ENCODE data around the gene AARS2.

Gene AARS2

GRCh38 chr6:44292661-44293365, 20.3 kb downstream of the AARS2 start:
- H3K4me1 ChIP-seq (ENCODE audit: control insufficient read depth, insufficient read depth, low read length), result peaks cover 6% of the 10 kb centered on the region
- H3K27ac ChIP-seq (ENCODE audit: insufficient read depth, low read depth, low read length, poor library complexity, severe bottlenecking), result no peak overlapping the region
- no peaks in the 10 kb centered on the region for H3K9me3 ChIP-seq (ENCODE audit: control insufficient read depth, low read length)
- WGBS, 2 experiments, result 89% methylated on average over 4 of the region's 4 CpGs
- H3K27me3 ChIP-seq (ENCODE audit: control insufficient read depth, insufficient read depth, low read length, poor library complexity, severe bottlenecking), result peaks cover 75% of the 10 kb centered on the region
- no peaks in the 10 kb centered on the region for H3K36me3 ChIP-seq (ENCODE audit: control insufficient read depth, insufficient read depth, low read length)
- no peak overlapping the region for H3K4me3 ChIP-seq (ENCODE audit: insufficient read depth, low read depth, low read length)

- no peaks in the 10 kb centered on the region for H3K9me3 ChIP-seq (ENCODE audit: control insufficient read depth, low read length)
- H3K27ac ChIP-seq (ENCODE audit: insufficient read depth, low read depth, low read length, poor library complexity, severe bottlenecking), result no peak overlapping the region
- no peak overlapping the region for H3K4me3 ChIP-seq (ENCODE audit: insufficient read depth, low read depth, low read length)
- peaks cover 4% of the 10 kb centered on the region for H3K4me1 ChIP-seq (ENCODE audit: control insufficient read depth, insufficient read depth, low read length)
- H3K27me3 ChIP-seq (ENCODE audit: control insufficient read depth, insufficient read depth, low read length, poor library complexity, severe bottlenecking), result peaks cover 75% of the 10 kb centered on the region
- WGBS, 2 experiments, result 79 to 80% methylated on average over 4 of the region's 4 CpGs
- no peaks in the 10 kb centered on the region for H3K36me3 ChIP-seq (ENCODE audit: control insufficient read depth, insufficient read depth, low read length)
These were observed 21.3 kb downstream of the AARS2 start for GRCh38 chr6:44291841-44292240.

- Histone ChIP-seq H3K36me3 (ENCODE audit: control insufficient read depth, insufficient read depth, low read length) (no peaks in the 10 kb centered on the region), H3K4me3 (ENCODE audit: insufficient read depth, low read depth, low read length) (no peak overlapping the region), H3K4me1 (ENCODE audit: control insufficient read depth, insufficient read depth, low read length) (no peaks in the 10 kb centered on the region), H3K27me3 (ENCODE audit: control insufficient read depth, insufficient read depth, low read length, poor library complexity, severe bottlenecking) (peaks cover 74% of the 10 kb centered on the region), H3K27ac (ENCODE audit: insufficient read depth, low read depth, low read length, poor library complexity, severe bottlenecking) (no peak overlapping the region), H3K9me3 (ENCODE audit: control insufficient read depth, low read length) (no peaks in the 10 kb centered on the region)
- 70% methylated on average over 7 of the region's 7 CpGs for WGBS, 2 experiments
These were observed 23.4 kb downstream of the AARS2 start for GRCh38 chr6:44289726-44290260.

GRCh38 chr6:44286747-44287146, 26.4 kb downstream of the AARS2 start:
- Histone ChIP-seq H3K4me3 (ENCODE audit: insufficient read depth, low read depth, low read length) (no peak overlapping the region), H3K27me3 (ENCODE audit: control insufficient read depth, insufficient read depth, low read length, poor library complexity, severe bottlenecking) (peaks cover 81% of the 10 kb centered on the region), H3K36me3 (ENCODE audit: control insufficient read depth, insufficient read depth, low read length) (no peaks in the 10 kb centered on the region), H3K4me1 (ENCODE audit: control insufficient read depth, insufficient read depth, low read length) (no peaks in the 10 kb centered on the region), H3K9me3 (ENCODE audit: control insufficient read depth, low read length) (no peaks in the 10 kb centered on the region), H3K27ac (ENCODE audit: insufficient read depth, low read depth, low read length, poor library complexity, severe bottlenecking) (no peak overlapping the region)
- WGBS, 2 experiments, result 31 to 44% methylated on average over 2 of the region's 2 CpGs

GRCh38 chr6:44286285-44286565, 26.9 kb downstream of the AARS2 start:
- H3K4me3 ChIP-seq (ENCODE audit: insufficient read depth, low read depth, low read length), result no peak overlapping the region
- no peak overlapping the region for H3K27ac ChIP-seq (ENCODE audit: insufficient read depth, low read depth, low read length, poor library complexity, severe bottlenecking)
- 85 to 86% methylated on average over 12 of the region's 12 CpGs for WGBS, 2 experiments
- no peaks in the 10 kb centered on the region for H3K4me1 ChIP-seq (ENCODE audit: control insufficient read depth, insufficient read depth, low read length)
- no peaks in the 10 kb centered on the region for H3K9me3 ChIP-seq (ENCODE audit: control insufficient read depth, low read length)
- H3K36me3 ChIP-seq (ENCODE audit: control insufficient read depth, insufficient read depth, low read length), result no peaks in the 10 kb centered on the region
- H3K27me3 ChIP-seq (ENCODE audit: control insufficient read depth, insufficient read depth, low read length, poor library complexity, severe bottlenecking), result peaks cover 81% of the 10 kb centered on the region

DNA sequence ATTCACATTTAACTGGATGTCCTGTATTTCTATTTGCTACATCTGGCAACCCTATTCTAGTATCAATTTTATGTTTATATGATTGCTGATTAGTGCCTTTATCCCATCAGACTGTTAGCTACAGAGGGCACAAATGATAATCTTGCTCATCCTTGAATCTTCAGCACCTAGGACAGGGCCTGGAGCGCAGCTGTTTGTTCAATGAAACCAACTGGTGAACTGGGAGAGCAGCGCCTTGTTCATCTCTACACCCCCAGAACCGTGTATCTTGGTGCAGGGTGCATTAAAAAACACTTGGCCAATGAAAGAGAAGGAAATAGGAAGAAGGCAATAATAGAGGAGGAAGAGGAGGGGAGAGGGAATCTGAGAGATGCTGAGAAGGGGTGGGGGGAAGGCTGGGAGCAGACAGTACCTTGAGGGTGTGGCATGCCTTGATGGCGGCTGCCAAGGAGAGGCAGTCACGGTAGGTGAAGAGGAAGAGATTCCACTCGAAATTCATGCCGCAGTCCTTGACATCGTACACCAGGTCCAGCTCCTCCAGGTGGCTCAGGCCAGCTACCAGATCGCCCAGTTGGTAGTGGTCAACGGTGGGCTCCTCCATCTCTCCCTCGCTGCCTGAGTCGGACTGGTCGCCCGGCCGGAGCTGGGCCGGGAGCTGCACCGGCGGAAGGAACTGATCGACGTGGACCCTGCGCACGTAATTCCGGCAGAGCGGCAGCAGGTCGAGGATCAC, 27.4 kb downstream of the AARS2 start:
- peaks cover 76% of the 10 kb centered on the region for H3K27me3 ChIP-seq (ENCODE audit: control insufficient read depth, insufficient read depth, low read length, poor library complexity, severe bottlenecking)
- H3K36me3 ChIP-seq (ENCODE audit: control insufficient read depth, insufficient read depth, low read length), result no peaks in the 10 kb centered on the region
- no peaks in the 10 kb centered on the region for H3K9me3 ChIP-seq (ENCODE audit: control insufficient read depth, low read length)
- H3K4me3 ChIP-seq (ENCODE audit: insufficient read depth, low read depth, low read length), result no peak overlapping the region
- 76 to 77% methylated on average over 25 of the region's 25 CpGs for WGBS, 2 experiments
- H3K4me1 ChIP-seq (ENCODE audit: control insufficient read depth, insufficient read depth, low read length), result no peaks in the 10 kb centered on the region
- H3K27ac ChIP-seq (ENCODE audit: insufficient read depth, low read depth, low read length, poor library complexity, severe bottlenecking), result no peak overlapping the region

DNA sequence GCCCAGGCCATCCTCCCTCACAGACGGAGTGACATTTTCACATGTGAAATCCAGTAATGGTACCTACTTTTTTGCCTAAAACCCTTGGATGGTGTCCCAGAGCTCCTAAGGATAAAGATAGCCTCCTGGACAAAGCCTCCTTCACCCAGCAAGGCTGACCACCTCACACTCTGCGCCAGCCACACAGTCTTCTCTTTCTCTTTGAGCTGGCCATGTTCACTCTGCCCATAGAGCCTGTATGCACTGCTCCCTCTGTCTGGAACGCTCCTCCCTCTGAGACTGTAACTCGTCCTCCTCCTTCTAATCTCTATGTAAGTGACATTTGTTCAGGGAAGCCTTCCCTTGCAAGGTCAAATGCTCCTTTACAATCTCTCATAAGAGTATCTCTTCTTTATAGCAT, 28.3 kb downstream of the AARS2 start:
- Histone ChIP-seq H3K36me3 (ENCODE audit: control insufficient read depth, insufficient read depth, low read length) (no peaks in the 10 kb centered on the region), H3K9me3 (ENCODE audit: control insufficient read depth, low read length) (no peaks in the 10 kb centered on the region), H3K27me3 (ENCODE audit: control insufficient read depth, insufficient read depth, low read length, poor library complexity, severe bottlenecking) (peaks cover 72% of the 10 kb centered on the region), H3K4me1 (ENCODE audit: control insufficient read depth, insufficient read depth, low read length) (no peaks in the 10 kb centered on the region), H3K27ac (ENCODE audit: insufficient read depth, low read depth, low read length, poor library complexity, severe bottlenecking) (no peak overlapping the region), H3K4me3 (ENCODE audit: insufficient read depth, low read depth, low read length) (no peak overlapping the region)
- 52 to 55% methylated on average over 4 of the region's 4 CpGs for WGBS, 2 experiments

- Histone ChIP-seq H3K27ac (ENCODE audit: insufficient read depth, low read depth, low read length, poor library complexity, severe bottlenecking) (no peak overlapping the region), H3K4me3 (ENCODE audit: insufficient read depth, low read depth, low read length) (no peak overlapping the region), H3K27me3 (ENCODE audit: control insufficient read depth, insufficient read depth, low read length, poor library complexity, severe bottlenecking) (peaks cover 71% of the 10 kb centered on the region), H3K36me3 (ENCODE audit: control insufficient read depth, insufficient read depth, low read length) (no peaks in the 10 kb centered on the region), H3K9me3 (ENCODE audit: control insufficient read depth, low read length) (no peaks in the 10 kb centered on the region), H3K4me1 (ENCODE audit: control insufficient read depth, insufficient read depth, low read length) (no peaks in the 10 kb centered on the region)
- WGBS, 2 experiments, result 48 to 55% methylated on average over 2 of the region's 2 CpGs
These were observed 29.0 kb downstream of the AARS2 start for GRCh38 chr6:44284121-44284520.

- peaks cover 3% of the 10 kb centered on the region for H3K4me1 ChIP-seq (ENCODE audit: control insufficient read depth, insufficient read depth, low read length)
- no peak overlapping the region for H3K27ac ChIP-seq (ENCODE audit: insufficient read depth, low read depth, low read length, poor library complexity, severe bottlenecking)
- WGBS, 2 experiments, result 75% methylated on average over 9 of the region's 9 CpGs
- H3K9me3 ChIP-seq (ENCODE audit: control insufficient read depth, low read length), result no peaks in the 10 kb centered on the region
- H3K4me3 ChIP-seq (ENCODE audit: insufficient read depth, low read depth, low read length), result no peak overlapping the region
- H3K27me3 ChIP-seq (ENCODE audit: control insufficient read depth, insufficient read depth, low read length, poor library complexity, severe bottlenecking), result peaks cover 69% of the 10 kb centered on the region
- H3K36me3 ChIP-seq (ENCODE audit: control insufficient read depth, insufficient read depth, low read length), result no peaks in the 10 kb centered on the region
These were observed 34.1 kb downstream of the AARS2 start for GRCh38 chr6:44278774-44279697.

- Histone ChIP-seq H3K27ac (ENCODE audit: insufficient read depth, low read depth, low read length, poor library complexity, severe bottlenecking) (no peak overlapping the region), H3K27me3 (ENCODE audit: control insufficient read depth, insufficient read depth, low read length, poor library complexity, severe bottlenecking) (peaks cover 62% of the 10 kb centered on the region), H3K36me3 (ENCODE audit: control insufficient read depth, insufficient read depth, low read length) (no peaks in the 10 kb centered on the region), H3K4me3 (ENCODE audit: insufficient read depth, low read depth, low read length) (no peak overlapping the region), H3K9me3 (ENCODE audit: control insufficient read depth, low read length) (no peaks in the 10 kb centered on the region), H3K4me1 (ENCODE audit: control insufficient read depth, insufficient read depth, low read length) (peaks cover 3% of the 10 kb centered on the region)
- 65 to 72% methylated on average over 3 of the region's 3 CpGs for WGBS, 2 experiments
These were observed 34.8 kb downstream of the AARS2 start for GRCh38 chr6:44278315-44278714.
